HG03469 (cell line): ENCODE results near the gene IGFLR1.

Experiments used
- ATAC-seq: cut with Tn5 transposase; IDR thresholded peaks from one replicate; pipeline ENCODE4 v1.9.1; 2021; ENCODE audit warnings: mild to moderate bottlenecking, moderate library complexity, moderate number of reproducible peaks; ENCODE audit not compliant: unreplicated experiment

The IGFLR1 gene, protein sequence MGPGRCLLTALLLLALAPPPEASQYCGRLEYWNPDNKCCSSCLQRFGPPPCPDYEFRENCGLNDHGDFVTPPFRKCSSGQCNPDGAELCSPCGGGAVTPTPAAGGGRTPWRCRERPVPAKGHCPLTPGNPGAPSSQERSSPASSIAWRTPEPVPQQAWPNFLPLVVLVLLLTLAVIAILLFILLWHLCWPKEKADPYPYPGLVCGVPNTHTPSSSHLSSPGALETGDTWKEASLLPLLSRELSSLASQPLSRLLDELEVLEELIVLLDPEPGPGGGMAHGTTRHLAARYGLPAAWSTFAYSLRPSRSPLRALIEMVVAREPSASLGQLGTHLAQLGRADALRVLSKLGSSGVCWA

DNA sequence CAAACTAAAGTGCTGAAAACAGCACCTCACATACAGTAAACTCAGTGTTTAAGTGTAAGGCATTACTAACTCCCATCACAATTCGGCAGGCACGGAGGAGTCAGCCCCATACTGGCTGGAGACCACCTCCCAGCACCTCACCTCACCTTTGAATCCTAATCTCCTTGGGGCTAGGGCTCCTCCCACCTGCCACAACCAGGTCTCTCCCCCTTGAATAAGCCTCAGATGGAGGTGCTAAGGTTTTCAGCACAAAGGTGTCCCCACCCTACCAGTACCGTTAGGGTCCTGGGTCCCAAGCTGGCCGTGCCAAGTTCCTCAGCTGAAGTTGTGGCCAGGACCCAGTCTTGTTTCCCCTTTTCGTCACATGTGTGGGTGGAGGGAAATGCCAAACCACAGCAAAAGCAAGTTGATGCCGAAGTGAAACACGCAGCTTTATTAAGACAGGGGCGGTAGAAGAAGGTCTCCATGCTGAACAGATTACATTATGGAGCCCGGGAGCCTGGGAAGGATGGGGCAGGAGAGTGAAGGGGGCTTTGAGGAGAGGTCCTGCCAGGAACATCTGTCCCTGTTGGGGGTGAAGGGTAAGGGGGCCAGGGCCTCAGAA is at the start of gene IGFLR1:
Gene IGFLR1 (minus strand): TSS at position 332 of the 604 bp plus-strand sequence. CDS start 1,272 bp downstream, outside the sequence.
- ATAC-seq = no peak

- ATAC-seq = no peak
Observed at GRCh38 chr19:35791814-35792279, 49.6 kb upstream of the IGFLR1 start.

DNA sequence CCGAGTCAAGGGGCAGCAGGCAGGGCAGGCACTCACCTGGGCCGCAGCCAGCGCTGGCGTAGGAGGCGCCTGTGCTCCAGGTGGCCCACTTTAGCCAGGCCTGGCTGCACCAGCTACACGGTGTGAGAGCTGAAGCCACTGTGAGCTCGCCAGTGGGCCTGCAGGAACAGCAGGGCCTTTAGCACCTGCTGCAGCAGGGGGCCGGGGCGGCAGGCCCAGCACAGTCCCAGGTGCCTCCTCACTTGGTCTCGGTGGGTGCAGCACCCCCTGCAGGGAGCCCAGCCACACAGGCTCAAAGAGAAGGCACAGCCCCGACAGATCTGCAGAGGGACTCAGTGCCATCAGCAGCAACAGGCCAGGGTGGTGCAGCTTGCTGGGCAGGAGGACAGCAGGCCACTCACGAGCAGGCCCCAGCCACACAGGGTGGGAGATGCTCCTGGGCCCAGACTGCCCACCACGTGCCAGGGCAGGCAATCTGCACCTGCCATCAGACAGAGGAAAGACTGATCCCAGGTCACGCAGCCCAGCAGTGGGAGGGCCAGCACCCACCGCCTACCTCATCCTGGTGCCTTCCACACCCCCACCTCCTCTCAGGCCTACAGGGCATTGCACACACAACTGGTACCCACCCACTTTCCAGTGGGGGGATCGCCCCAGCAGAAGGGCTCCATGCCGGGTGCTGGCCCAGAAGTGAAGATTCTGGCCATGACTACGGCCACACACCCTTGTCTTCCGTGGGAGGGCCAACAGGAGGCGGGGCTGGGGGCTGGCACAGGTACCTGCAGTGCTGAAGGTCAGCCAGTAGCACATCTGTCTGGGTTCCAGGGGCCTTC is 48.9 kb upstream of the IGFLR1 start:
- ATAC-seq = no peak

DNA sequence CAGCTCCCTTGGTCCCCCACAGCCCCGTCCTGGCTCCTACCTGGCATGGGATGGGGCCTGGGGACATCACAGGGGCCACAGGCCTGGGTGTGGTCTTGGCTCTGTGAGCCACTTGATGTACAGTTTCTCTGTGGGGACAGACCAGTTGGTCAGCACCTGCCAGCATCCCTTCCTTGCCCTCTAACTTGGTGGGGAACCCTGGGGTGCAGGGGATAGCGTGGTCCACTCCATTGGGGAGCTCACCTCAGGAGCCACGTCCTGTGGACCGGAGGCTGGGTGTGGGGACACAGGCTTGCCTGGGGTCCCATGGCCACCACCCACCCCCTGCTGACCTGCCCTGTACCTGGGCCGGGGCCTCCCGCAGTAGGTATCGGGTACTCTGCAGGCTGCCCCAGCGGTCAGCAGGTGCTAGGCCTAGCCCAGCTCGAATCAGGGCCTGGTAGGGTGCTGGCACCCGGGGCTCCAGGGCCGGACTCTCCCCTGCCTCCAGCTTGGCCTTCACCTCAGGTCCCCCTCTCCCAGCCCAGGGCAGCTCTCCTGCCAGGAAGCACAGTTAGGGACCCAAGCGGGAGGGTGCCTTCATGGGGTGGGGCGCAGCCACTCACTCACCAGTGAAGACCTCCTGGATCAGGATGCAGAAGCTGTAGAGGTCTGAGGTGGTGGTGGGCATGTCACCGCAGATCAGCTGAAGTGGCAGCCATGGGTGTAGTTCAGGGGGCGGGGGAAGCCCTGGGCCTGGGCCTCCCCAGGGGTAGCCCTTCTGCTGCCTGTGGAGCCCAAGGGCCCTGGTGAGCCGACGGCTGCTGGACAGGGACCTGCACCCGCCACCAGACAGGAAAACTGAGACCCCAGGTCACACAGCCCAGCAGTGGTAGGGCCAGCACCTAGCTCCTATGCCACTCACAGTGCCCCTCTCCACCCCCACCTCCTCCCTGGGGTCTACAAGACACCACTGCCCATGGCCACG is 48.0 kb upstream of the IGFLR1 start:
- no peak for ATAC-seq

- ATAC-seq = no peak
Observed at GRCh38 chr19:35789195-35789977, 47.1 kb upstream of the IGFLR1 start.

GRCh38 chr19:35788205-35788960 is 46.1 kb upstream of the IGFLR1 start:
- ATAC-seq = no peak

GRCh38 chr19:35787227-35787799 is 45.1 kb upstream of the IGFLR1 start:
- ATAC-seq = no peak

GRCh38 chr19:35786299-35787160 is 44.3 kb upstream of the IGFLR1 start:
- ATAC-seq = no peak

- ATAC-seq = no peak
Observed at GRCh38 chr19:35785339-35785627, 43.0 kb upstream of the IGFLR1 start.

- no peak for ATAC-seq
Observed at GRCh38 chr19:35784503-35785338, 42.5 kb upstream of the IGFLR1 start.

GRCh38 chr19:35783469-35784434 is 41.5 kb upstream of the IGFLR1 start:
- ATAC-seq = no peak

DNA sequence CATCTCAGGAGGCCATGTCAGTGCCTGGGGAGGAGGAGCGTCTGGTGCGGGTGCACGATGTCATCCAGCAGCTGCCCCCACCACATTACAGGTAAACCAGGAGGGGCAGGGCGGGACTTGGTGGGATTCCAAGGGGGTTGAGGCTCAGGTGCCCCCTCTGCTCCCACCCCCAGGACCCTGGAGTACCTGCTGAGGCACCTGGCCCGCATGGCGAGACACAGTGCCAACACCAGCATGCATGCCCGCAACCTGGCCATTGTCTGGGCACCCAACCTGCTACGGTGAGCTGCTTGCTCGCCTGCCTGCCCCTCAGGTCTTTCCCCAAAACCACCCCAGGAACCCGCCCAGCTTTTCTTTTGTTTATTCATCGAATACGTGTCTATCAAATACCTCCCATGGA is 40.3 kb upstream of the IGFLR1 start:
- ATAC-seq = no peak

DNA sequence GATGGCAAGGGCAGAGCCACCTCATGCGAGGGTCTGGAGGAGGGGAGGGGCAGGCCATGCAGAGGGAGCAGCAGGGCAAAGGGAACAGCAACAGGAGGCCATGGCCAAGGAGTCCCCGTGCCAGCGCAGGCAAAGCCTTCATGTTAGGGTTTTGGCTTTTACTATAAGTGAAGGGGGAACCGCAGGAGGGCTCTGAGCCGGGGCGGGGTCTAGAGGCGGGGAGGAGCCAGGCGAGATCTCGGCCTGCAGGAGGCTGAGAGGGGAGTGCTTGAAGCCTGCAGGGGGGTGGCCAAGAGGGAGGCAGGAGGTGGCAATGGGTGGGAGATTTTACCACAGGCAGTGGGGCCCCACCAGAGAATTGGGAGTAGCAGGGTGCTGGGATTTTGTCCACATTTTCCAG is 39.4 kb upstream of the IGFLR1 start:
- no peak for ATAC-seq

DNA sequence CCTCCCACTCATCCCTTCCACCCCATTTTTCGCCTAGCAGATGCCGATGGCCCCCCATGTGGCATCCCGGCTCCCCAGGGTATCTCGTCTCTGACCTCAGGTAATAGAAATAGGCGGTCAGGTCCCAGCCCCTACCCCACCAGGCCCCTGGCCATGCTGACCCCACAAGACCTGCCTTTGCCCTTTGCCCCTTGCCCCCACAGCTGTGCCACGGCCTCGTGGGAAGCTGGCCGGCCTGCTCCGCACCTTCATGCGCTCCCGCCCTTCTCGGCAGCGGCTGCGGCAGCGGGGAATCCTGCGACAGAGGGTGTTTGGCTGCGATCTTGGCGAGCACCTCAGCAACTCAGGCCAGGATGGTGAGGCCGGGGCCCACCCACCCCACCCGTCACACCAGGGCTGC is 38.5 kb upstream of the IGFLR1 start:
- ATAC-seq = no peak

- ATAC-seq = no peak
Observed at GRCh38 chr19:35780058-35780457, 37.8 kb upstream of the IGFLR1 start.

GRCh38 chr19:35779033-35779432 is 36.8 kb upstream of the IGFLR1 start:
- no peak for ATAC-seq
